Ishikawa (cell line): ENCODE data around the gene ADK.

Source experiments
- CEBPB ChIP-seq: IDR thresholded peaks from 2 replicates; pipeline ENCODE4 v1.6.1; 2012
- CREB1 ChIP-seq: IDR thresholded peaks from 2 replicates; pipeline ENCODE4 v1.6.1; 2012; ENCODE audit warnings: low read depth
- EGR1 ChIP-seq: IDR thresholded peaks from 2 replicates; pipeline ENCODE4 v1.6.1; 2012
- EP300 ChIP-seq: IDR thresholded peaks from 2 replicates; pipeline ENCODE4 v1.6.1; 2012; ENCODE audit warnings: borderline replicate concordance
- FOXM1 ChIP-seq: IDR thresholded peaks from 2 replicates; pipeline ENCODE4 v1.6.1; 2012; ENCODE audit warnings: low read depth, borderline replicate concordance
- NFIC ChIP-seq: IDR thresholded peaks from 2 replicates; pipeline ENCODE4 v1.6.1; 2012
- RAD21 ChIP-seq: IDR thresholded peaks from 2 replicates; pipeline ENCODE4 v1.6.1; 2012; ENCODE audit warnings: low read depth
- TAF1 ChIP-seq: IDR thresholded peaks from 2 replicates; pipeline ENCODE4 v1.6.1; 2012; ENCODE audit warnings: low read depth, mild to moderate bottlenecking
- TCF12 ChIP-seq: IDR thresholded peaks from 2 replicates; pipeline ENCODE4 v1.6.1; 2012; ENCODE audit warnings: low read depth
- TEAD4 ChIP-seq: IDR thresholded peaks from 2 replicates; pipeline ENCODE4 v1.6.1; 2012
- YY1 ChIP-seq: IDR thresholded peaks from 2 replicates; pipeline ENCODE4 v1.6.1; 2012; ENCODE audit warnings: low read depth
- ZBTB7A ChIP-seq: IDR thresholded peaks from 2 replicates; pipeline ENCODE4 v1.6.1; 2012; ENCODE audit warnings: low read depth
- TF ChIP-seq, protein P1 (sequence below): IDR thresholded peaks from 2 replicates; pipeline ENCODE4 v1.6.1; 2012
- TF ChIP-seq, protein P2 (sequence below): IDR thresholded peaks from 2 replicates; pipeline ENCODE4 v1.6.1; 2012
- TF ChIP-seq, protein P3 (sequence below): IDR thresholded peaks from 2 replicates; pipeline ENCODE4 v1.6.1; 2012; ENCODE audit warnings: low read depth, mild to moderate bottlenecking

ADK gene

DNA sequence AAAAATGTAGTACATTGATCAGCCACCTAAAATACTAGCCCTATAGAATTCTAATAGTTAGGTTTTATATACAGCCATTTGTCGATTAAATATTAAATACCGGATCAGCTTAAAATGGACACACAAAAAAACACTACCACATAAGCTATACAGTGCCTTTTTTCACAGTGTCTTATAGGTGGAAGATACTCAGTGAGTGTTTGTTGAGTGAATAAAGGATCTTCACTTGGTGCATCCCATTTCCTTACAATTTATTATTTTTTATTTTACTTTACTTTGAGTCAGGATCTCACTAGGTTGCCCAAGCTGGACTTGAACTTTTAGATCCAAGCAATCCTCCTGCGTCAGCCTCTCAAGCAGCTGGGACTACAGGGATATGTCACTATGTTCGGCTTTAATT, 340.0 kb downstream of the ADK start:
- no peak for TF ChIP-seq RAD21
- no peak for TF ChIP-seq EP300
- no peak for TF ChIP-seq EGR1
- no peak for TF ChIP-seq ZBTB7A
- TF ChIP-seq TAF1, result no peak
- TF ChIP-seq NFIC, result no peak
- no peak for TF ChIP-seq CREB1
- no peak for TF ChIP-seq TEAD4
- TF ChIP-seq, protein P1, sequence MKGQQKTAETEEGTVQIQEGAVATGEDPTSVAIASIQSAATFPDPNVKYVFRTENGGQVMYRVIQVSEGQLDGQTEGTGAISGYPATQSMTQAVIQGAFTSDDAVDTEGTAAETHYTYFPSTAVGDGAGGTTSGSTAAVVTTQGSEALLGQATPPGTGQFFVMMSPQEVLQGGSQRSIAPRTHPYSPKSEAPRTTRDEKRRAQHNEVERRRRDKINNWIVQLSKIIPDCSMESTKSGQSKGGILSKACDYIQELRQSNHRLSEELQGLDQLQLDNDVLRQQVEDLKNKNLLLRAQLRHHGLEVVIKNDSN, result no peak
- TF ChIP-seq CEBPB, result no peak
- TF ChIP-seq YY1, result no peak
- no peak for TF ChIP-seq FOXM1
- TF ChIP-seq, protein P2, sequence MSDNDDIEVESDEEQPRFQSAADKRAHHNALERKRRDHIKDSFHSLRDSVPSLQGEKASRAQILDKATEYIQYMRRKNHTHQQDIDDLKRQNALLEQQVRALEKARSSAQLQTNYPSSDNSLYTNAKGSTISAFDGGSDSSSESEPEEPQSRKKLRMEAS, result no peak
- TF ChIP-seq, protein P3, sequence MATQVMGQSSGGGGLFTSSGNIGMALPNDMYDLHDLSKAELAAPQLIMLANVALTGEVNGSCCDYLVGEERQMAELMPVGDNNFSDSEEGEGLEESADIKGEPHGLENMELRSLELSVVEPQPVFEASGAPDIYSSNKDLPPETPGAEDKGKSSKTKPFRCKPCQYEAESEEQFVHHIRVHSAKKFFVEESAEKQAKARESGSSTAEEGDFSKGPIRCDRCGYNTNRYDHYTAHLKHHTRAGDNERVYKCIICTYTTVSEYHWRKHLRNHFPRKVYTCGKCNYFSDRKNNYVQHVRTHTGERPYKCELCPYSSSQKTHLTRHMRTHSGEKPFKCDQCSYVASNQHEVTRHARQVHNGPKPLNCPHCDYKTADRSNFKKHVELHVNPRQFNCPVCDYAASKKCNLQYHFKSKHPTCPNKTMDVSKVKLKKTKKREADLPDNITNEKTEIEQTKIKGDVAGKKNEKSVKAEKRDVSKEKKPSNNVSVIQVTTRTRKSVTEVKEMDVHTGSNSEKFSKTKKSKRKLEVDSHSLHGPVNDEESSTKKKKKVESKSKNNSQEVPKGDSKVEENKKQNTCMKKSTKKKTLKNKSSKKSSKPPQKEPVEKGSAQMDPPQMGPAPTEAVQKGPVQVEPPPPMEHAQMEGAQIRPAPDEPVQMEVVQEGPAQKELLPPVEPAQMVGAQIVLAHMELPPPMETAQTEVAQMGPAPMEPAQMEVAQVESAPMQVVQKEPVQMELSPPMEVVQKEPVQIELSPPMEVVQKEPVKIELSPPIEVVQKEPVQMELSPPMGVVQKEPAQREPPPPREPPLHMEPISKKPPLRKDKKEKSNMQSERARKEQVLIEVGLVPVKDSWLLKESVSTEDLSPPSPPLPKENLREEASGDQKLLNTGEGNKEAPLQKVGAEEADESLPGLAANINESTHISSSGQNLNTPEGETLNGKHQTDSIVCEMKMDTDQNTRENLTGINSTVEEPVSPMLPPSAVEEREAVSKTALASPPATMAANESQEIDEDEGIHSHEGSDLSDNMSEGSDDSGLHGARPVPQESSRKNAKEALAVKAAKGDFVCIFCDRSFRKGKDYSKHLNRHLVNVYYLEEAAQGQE, result no peak
- TF ChIP-seq TCF12, result no peak

DNA sequence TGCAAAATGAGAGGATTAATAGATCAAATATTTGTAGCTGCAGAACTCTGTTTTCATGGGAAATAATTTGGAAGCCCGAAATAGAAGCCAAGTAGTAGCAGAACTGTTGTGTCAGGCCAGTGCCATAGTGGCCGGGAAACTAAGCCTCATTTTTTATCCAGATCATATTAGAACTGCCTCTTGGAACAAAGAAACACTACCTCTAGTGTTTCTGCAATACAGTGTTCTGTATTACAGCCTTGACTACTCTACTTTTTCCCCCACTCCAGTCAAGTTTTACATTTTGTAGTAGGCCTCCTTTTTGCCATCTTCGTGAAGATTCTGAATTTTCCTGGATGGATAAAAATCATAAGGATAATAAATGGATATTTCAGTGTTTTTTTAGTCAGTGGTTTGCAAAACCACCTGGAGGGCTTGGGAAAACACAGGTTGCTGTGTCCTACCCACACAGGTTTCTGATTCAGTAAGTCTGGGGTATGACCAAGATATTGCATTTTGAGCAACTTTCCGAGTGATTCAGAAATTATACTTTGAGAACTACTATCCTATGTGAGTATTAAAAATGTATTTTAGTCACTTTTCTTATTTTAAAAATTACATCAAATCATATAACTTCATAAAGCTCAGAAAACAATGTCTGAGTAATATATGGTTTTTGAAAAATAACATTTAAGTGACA, 349.1 kb downstream of the ADK start:
- TF ChIP-seq CREB1 (no peak), FOXM1 (no peak), CEBPB (no peak), NFIC (no peak), ZBTB7A (no peak), EP300 (no peak)
- TF ChIP-seq, protein P3, result no peak

DNA sequence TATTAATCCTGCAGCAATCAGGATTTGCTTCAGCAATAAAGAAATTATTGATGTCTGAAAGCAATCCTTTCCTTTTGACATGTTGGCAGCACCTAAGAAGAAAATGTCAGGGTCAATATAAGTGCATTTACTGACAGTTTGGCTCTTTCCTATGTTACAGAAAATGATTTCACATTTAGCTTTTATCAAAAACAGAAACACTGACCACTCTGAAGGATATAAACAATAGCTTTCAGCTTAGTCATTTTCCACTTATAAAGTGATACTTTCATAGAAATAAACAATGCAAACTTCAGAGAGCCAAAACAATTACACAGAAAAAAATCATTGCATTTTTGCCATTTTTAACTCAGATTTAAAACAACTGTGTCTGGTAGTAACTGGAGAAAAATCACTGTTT, 349.8 kb downstream of the ADK start:
- no peak for TF ChIP-seq YY1
- no peak for TF ChIP-seq CEBPB
- no peak for TF ChIP-seq FOXM1

DNA sequence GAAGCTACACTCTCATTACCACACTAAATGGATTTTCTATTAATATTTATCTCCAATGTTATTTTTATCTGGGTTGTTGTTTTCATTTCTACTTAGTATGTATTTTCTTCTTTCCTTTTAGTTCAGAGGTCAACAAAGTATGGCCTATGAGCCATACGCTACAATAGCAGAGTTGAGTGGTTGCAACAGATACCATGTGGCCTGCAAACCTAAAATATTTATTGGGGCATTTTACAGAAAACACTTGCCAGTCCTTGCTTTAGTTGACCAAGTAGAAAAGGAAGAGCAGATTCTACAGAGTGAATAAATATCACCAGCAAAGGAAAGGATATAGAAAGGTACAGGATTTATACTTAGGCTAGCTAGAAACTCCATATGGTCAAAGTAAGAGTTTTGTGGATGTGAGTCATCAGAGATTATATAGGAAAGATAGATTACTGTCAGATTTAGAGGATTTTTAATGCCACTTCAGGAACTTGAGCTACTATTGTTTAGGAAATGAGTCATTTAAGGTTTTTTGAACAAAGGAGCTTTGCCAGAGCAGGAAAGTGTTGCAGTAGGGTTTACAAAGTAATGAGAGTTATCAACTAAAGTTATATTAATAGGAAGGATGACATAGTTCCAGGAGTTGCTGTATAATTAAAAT, 352.1 kb downstream of the ADK start:
- TF ChIP-seq NFIC, result peak; percentile 29; the same call in 1 of the 2 replicates
- TF ChIP-seq RAD21, result no peak

DNA sequence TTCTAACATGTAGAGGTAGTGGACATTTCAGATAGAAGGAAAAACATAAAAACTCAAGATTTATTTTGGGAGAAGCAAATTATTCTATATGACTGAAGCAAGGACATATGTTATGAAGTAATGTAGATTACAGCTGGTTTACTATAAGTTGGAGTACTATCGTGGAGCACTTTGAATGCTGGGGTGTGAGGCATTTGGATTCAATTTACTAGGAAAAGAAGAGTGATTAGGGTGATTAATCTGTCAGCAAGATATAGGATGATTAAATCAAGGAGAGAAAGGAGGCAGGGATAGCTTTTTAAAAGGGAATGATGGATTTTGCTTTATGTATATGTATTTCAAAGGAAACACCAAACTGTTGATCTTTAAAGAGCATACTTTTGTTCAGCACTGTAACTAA, 356.9 kb downstream of the ADK start:
- no peak for TF ChIP-seq YY1
- TF ChIP-seq, protein P2, result no peak

DNA sequence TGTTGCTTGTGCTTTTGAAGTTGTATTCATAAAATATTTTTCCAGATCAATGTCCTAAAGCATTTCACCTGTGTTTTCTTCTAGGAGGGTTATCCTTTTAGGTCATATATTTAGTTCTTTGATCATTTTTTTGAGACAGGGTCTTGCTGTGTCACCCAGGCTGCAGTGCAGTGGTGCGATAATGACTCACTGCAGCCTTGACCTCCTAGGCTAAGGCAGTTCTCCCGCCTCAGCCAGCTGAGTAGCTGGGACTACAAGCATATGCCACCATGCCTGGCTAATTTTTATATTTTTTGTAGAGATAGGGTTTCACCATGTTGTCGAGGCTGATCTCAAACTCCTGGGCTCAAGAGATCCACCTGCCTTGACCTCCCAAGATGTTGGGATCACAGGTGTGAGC, 359.6 kb downstream of the ADK start:
- no peak for TF ChIP-seq EGR1
- TF ChIP-seq, protein P3, result no peak
